Measurements from ENCODE around the gene HEY2. TPM values are rescaled to one million over a fixed set of nuclear protein-coding genes. Genes with fewer than 3 reads are reported as not detected.

The HEY2 gene
- polyA plus RNA-seq, 1 donor (not counting 4 experiments of a cell fraction or from before 2014, with no cell fraction given): not detected

- no peaks in the 10 kb centered on the region for H3K9me3 ChIP-seq (ENCODE audit: control insufficient read depth, low read depth, low read length)
- no peaks in the 10 kb centered on the region for H4K20me1 ChIP-seq (ENCODE audit: control insufficient read depth, extremely low read depth, insufficient read depth, low read length)
- H2AFZ ChIP-seq (ENCODE audit: control insufficient read depth, low read length): peak overlapping the region; percentile 78
- FAIRE-seq: no peak
- H3K4me2 ChIP-seq (ENCODE audit: control insufficient read depth, extremely low read depth, insufficient read depth, low read depth, low read length): peak overlapping the region; percentile 86
- dilution Hi-C loops (cut with MboI; ENCODE audit: extremely low pct_ligation_motif_present, low sequenced_read_pairs): no loop called here
- H3K36me3 ChIP-seq (ENCODE audit: control insufficient read depth in 2 of 2, extremely low read depth in 1 of 2, insufficient read depth in 2 of 2, low read length in 2 of 2): peaks cover 0 to 7% of the 10 kb centered on the region in 2 experiments
- H3K79me2 ChIP-seq (ENCODE audit: control insufficient read depth, insufficient read depth, low read length): peaks cover 2% of the 10 kb centered on the region
- H3K9ac ChIP-seq (ENCODE audit: control insufficient read depth, extremely low read depth, insufficient read depth, low read length): peak overlapping the region; percentile 83
- H3K4me1 ChIP-seq (ENCODE audit: control insufficient read depth, extremely low read depth, insufficient read depth, low read length): peaks cover 37% of the 10 kb centered on the region
- H3K9me1 ChIP-seq (ENCODE audit: control insufficient read depth, extremely low read depth, insufficient read depth, low read length): no peaks in the 10 kb centered on the region
- DNase-seq (ENCODE audit: low read depth, low spot score): no peak
- no peak for TF ChIP-seq EZH2 (IDR thresholded peaks at IDR 0.05; ENCODE audit: low read length)
- TF ChIP-seq, protein P1, sequence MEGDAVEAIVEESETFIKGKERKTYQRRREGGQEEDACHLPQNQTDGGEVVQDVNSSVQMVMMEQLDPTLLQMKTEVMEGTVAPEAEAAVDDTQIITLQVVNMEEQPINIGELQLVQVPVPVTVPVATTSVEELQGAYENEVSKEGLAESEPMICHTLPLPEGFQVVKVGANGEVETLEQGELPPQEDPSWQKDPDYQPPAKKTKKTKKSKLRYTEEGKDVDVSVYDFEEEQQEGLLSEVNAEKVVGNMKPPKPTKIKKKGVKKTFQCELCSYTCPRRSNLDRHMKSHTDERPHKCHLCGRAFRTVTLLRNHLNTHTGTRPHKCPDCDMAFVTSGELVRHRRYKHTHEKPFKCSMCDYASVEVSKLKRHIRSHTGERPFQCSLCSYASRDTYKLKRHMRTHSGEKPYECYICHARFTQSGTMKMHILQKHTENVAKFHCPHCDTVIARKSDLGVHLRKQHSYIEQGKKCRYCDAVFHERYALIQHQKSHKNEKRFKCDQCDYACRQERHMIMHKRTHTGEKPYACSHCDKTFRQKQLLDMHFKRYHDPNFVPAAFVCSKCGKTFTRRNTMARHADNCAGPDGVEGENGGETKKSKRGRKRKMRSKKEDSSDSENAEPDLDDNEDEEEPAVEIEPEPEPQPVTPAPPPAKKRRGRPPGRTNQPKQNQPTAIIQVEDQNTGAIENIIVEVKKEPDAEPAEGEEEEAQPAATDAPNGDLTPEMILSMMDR (optimal IDR thresholded peaks at IDR 0.05 in 1 of 3, IDR thresholded peaks at IDR 0.05 in 1 of 3, conservative IDR thresholded peaks at IDR 0.05 in 1 of 3; ENCODE audit: extremely low read depth in 1 of 3, insufficient read depth in 2 of 3, low read length in 3 of 3): no peak
- peak overlapping the region; percentile 70 for H3K27ac ChIP-seq (ENCODE audit: control insufficient read depth, insufficient read depth, low read length)
- peak overlapping the region; percentile 76 to 93 (median 85) for H3K4me3 ChIP-seq (ENCODE audit: control insufficient read depth in 2 of 3, extremely low read depth in 1 of 3, insufficient read depth in 2 of 3, low read depth in 1 of 3, low read length in 3 of 3)
- H3K27me3 ChIP-seq (ENCODE audit: control insufficient read depth, extremely low read depth, insufficient read depth, low read length): no peaks in the 10 kb centered on the region
Measured at GRCh38 chr6:125789576-125790357, 40.3 kb downstream of the HEY2 start.

- dilution Hi-C loops (cut with MboI; ENCODE audit: extremely low pct_ligation_motif_present, low sequenced_read_pairs): no loop called here
- H2AFZ ChIP-seq (ENCODE audit: control insufficient read depth, low read length): peak within 1 kb of the TSS; percentile 78
- TF ChIP-seq, protein P1 (optimal IDR thresholded peaks at IDR 0.05 in 1 of 3, IDR thresholded peaks at IDR 0.05 in 1 of 3, conservative IDR thresholded peaks at IDR 0.05 in 1 of 3; ENCODE audit: extremely low read depth in 1 of 3, insufficient read depth in 2 of 3, low read length in 3 of 3): no peak
- no peak for TF ChIP-seq EZH2 (IDR thresholded peaks at IDR 0.05; ENCODE audit: low read length)
- peak within 1 kb of the TSS; percentile 83 for H3K9ac ChIP-seq (ENCODE audit: control insufficient read depth, extremely low read depth, insufficient read depth, low read length)
- H3K27me3 ChIP-seq (ENCODE audit: control insufficient read depth, extremely low read depth, insufficient read depth, low read length): no peaks in the 10 kb centered on the region
- DNase-seq (ENCODE audit: low read depth, low spot score) (no peak), FAIRE-seq (no peak)
- no peaks in the 10 kb centered on the region for H3K9me3 ChIP-seq (ENCODE audit: control insufficient read depth, low read depth, low read length)
- peak within 1 kb of the TSS; percentile 90 for H3K4me2 ChIP-seq (ENCODE audit: control insufficient read depth, extremely low read depth, insufficient read depth, low read depth, low read length)
- H3K4me1 ChIP-seq (ENCODE audit: control insufficient read depth, extremely low read depth, insufficient read depth, low read length): peaks cover 37% of the 10 kb centered on the region
- peak within 1 kb of the TSS; percentile 70 for H3K27ac ChIP-seq (ENCODE audit: control insufficient read depth, insufficient read depth, low read length)
- peaks cover 0 to 7% of the 10 kb centered on the region in 2 experiments for H3K36me3 ChIP-seq (ENCODE audit: control insufficient read depth in 2 of 2, extremely low read depth in 1 of 2, insufficient read depth in 2 of 2, low read length in 2 of 2)
- peak within 1 kb of the TSS; percentile 76 to 93 (median 85) for H3K4me3 ChIP-seq (ENCODE audit: control insufficient read depth in 2 of 3, extremely low read depth in 1 of 3, insufficient read depth in 2 of 3, low read depth in 1 of 3, low read length in 3 of 3)
- H4K20me1 ChIP-seq (ENCODE audit: control insufficient read depth, extremely low read depth, insufficient read depth, low read length): no peaks in the 10 kb centered on the region
- peaks cover 5% of the 10 kb centered on the region for H3K79me2 ChIP-seq (ENCODE audit: control insufficient read depth, insufficient read depth, low read length)
- no peaks in the 10 kb centered on the region for H3K9me1 ChIP-seq (ENCODE audit: control insufficient read depth, extremely low read depth, insufficient read depth, low read length)
Measured at GRCh38 chr6:125790358-125791150, 41.1 kb downstream of the HEY2 start, which contains the start of gene NCOA7. Gene NCOA7, plus strand, starts transcription at chr6:125790960. Its CDS starts 24,395 bp downstream, at chr6:125815355.
